NCI-H1694 treated with DMSO at 0.1 percent for 48 hours (cell line): ENCODE data around the gene RNF11.

Source experiments
- DNase-seq: peaks from one replicate; lab custom pipeline; 2025; lab: John Stamatoyannopoulos, UW

The RNF11 gene

DNA sequence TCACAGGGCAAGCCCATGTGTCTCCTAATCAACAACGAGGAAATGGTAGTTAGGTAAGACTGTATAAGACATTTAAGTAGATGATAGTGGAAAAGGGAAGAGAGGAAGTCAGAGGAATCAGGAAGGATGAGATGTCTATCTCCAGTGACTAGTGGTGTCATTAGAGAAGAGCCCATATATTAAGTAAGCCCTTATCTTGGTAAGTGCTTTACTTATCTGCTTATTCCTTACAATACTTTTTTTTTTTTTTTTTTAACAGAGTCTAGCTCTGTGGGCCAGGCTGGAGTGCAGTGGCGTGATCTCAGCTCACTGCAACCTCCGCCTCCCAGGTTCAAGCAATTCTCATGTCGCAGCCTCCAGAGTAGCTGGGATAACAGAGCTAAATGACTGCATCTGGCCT lies 29.5 kb downstream of the RNF11 start:
- DNase-seq = no peak

- no peak for DNase-seq
Measured at GRCh38 chr1:51266181-51266580, 30.1 kb downstream of the RNF11 start.

- DNase-seq = no peak
Measured at GRCh38 chr1:51266791-51267190, 30.7 kb downstream of the RNF11 start.

DNA sequence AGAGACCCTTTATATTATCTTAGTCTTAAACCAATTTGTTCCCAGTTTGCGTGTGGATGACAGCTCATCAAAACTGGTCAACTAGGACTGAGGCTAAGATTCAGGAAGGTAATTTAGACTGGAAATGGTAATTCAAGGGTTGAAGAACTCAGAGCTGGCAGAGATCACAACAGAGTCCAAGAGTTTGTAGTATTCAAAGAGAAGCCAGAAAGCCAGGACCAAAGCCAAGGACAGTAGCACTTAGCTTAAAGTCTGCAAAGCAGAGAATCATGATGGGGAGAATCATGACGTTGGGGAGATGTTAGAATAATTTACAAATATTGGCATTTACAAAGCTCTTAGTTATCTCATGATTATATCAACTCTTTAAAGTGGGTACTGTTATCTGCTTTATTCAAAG lies 32.6 kb downstream of the RNF11 start:
- DNase-seq = no peak

- no peak for DNase-seq
Measured at GRCh38 chr1:51270751-51271150, 34.7 kb downstream of the RNF11 start.

- DNase-seq = no peak
Measured at GRCh38 chr1:51272916-51273315, 36.8 kb downstream of the RNF11 start.

DNA sequence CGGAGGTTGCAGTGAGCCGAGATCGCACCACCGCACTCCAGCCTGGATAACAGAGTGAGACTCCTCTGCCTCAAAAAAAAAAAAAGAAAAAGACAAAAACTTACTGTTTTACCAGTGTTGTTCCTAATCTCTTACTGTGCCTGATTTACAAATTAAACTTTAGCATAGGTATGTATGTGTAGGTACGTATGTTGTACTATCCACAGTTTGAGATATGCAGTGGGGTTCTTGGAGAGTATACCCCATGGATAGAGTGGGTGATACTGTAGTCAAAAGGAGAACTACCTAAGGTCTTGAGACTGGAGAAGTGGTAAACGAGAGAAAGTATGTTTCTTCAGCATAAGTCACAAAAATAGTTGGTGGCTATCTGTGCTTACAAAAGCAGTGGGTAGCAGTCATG lies 38.6 kb downstream of the RNF11 start:
- no peak for DNase-seq

GRCh38 chr1:51276286-51276685 lies 40.2 kb downstream of the RNF11 start:
- no peak for DNase-seq

- DNase-seq = no peak
Measured at GRCh38 chr1:51280321-51280978, 44.4 kb downstream of the RNF11 start.

GRCh38 chr1:51281807-51282206 lies 45.7 kb downstream of the RNF11 start:
- no peak for DNase-seq

GRCh38 chr1:51282605-51283004 lies 46.5 kb downstream of the RNF11 start:
- DNase-seq = no peak

- no peak for DNase-seq
Measured at GRCh38 chr1:51283979-51284378, 47.9 kb downstream of the RNF11 start.

GRCh38 chr1:51284487-51284954 lies 48.4 kb downstream of the RNF11 start:
- no peak for DNase-seq

- no peak for DNase-seq
Measured at GRCh38 chr1:51285055-51285454, 49.0 kb downstream of the RNF11 start.

GRCh38 chr1:51287966-51288365 lies 51.9 kb downstream of the RNF11 start:
- DNase-seq = no peak

- DNase-seq = no peak
Measured at GRCh38 chr1:51288578-51288977, 52.5 kb downstream of the RNF11 start.

GRCh38 chr1:51289676-51290488 lies 53.8 kb downstream of the RNF11 start:
- no peak for DNase-seq

DNA sequence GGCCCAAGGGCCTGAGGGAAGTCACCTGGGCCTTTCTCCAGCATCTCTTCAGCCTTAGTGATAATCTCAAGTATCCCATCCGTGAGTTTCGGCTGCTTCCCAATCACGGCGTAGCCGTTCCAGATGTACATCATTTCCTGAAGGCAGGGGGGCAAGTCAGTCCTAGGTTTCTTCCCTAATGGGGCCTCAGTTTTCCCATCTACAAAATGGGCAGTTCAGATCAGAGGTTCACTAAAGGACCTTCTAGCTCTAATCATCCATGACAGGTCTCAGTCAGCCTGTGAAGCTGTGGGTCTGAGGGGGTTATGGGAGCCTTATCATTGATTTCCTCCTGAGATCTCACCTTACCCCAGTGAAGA lies 54.4 kb downstream of the RNF11 start:
- no peak for DNase-seq

GRCh38 chr1:51293898-51294515 lies 57.9 kb downstream of the RNF11 start:
- no peak for DNase-seq

DNA sequence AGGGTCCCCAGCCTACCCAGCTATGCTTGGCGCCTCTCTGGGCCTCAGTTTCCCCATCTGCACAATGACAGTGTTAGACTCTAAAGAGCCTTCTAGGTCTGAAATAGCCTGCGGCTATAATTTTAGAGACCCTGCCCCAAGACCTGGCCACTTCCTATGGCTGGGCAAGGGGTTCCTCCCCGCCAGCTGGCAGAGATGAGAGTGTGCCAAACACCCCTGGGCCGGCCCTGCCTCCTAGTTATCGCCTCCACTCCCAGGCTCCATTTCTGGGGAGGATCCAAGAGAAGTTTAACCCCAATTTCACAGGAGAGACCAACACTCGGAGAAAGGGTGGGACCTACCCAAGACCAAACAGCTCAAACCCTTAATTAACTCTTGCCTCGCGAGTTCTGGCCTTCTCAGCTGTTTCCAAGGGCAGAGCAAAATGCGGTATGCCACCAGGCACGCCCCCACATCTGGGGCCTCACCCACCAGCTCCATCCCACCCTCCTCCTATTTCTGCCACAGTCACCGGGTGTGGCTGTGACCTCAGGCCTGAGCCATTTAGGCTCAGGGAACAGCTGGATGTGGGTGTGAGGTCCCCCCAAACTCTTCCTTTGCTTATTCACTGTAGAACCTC lies 58.6 kb downstream of the RNF11 start:
- DNase-seq = no peak

DNA sequence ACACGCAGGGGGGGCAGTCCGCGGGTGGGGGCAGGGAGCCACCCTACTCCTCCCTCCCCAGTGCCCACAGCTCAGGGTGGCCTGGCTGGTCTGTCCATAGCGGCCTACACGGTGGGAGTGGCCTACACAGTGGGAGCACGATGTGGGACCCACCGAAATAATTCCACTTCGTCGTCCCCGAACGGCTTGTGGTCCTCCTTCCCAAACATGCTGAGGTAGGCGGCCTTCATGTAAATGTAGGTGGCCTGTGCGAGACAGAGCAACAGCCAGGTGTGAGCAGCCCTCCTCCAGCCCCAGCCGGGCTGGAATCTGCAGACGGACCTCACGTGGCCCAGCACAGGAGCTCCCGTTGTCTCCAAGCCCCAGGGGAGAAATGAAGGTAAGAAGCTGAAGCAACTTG lies 59.9 kb downstream of the RNF11 start:
- DNase-seq = no peak
